Epithelial cell of esophagus (primary cell): ENCODE data around the gene TOX3.

ENCODE experiments used
- DNase-seq: peaks from one replicate; pipeline ENCODE4 v3.0.0; 2010; ENCODE audit warnings: low read depth
- H3K4me3 ChIP-seq: 2 replicates; pipeline ENCODE4 v1.5.1; 2011; ENCODE audit warnings: mild to moderate bottlenecking, low read length, control low read depth
- TF ChIP-seq, protein P1 (sequence below): IDR thresholded peaks from 2 replicates; pipeline ENCODE4 v1.5.1; 2011; ENCODE audit warnings: low read depth, mild to moderate bottlenecking, low read length, control low read depth, inconsistent platforms; ENCODE audit not compliant: insufficient read depth; ENCODE audit errors: missing control alignments

The TOX3 gene

DNA sequence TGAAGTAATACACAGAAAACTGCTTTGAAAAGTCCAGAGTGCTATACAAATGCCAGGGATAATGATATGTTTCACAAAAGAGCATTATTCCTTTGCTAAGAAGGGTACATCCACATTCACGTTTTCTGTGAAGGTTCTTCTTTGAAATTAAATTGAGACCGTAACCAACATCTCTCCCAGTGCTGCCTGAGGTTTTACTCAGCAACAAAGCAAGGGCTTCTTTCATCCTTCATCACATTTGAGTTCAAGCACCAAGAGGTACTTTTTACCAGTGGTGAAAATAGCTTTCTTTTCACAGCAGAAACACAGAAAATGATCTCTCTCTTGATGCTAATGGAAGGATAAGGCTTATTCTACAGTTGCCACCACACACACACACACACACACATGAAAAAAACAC is 113.3 kb downstream of the TOX3 start:
- TF ChIP-seq, protein P1, sequence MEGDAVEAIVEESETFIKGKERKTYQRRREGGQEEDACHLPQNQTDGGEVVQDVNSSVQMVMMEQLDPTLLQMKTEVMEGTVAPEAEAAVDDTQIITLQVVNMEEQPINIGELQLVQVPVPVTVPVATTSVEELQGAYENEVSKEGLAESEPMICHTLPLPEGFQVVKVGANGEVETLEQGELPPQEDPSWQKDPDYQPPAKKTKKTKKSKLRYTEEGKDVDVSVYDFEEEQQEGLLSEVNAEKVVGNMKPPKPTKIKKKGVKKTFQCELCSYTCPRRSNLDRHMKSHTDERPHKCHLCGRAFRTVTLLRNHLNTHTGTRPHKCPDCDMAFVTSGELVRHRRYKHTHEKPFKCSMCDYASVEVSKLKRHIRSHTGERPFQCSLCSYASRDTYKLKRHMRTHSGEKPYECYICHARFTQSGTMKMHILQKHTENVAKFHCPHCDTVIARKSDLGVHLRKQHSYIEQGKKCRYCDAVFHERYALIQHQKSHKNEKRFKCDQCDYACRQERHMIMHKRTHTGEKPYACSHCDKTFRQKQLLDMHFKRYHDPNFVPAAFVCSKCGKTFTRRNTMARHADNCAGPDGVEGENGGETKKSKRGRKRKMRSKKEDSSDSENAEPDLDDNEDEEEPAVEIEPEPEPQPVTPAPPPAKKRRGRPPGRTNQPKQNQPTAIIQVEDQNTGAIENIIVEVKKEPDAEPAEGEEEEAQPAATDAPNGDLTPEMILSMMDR = no peak
- no peak for DNase-seq
- H3K4me3 ChIP-seq = no peak overlapping the region

DNA sequence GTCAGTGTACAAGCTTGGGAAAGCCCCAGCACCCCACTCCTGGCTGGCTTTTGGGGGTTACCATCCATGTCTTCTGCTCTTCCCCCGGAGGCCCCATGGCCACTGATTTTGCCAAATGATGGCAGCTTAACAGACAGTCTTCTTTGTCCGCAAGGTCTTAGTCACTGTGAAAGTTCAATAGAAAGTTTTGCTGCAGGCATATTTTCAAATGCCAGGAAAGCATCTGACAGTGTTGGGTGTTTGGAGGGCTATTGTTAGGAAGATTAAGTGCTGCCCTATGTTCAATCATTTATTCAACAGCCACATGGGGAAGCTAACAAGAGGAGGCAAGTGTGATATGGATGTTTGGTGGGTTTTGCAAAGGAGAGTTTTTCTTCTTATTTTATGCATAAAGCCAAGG is 122.4 kb downstream of the TOX3 start:
- TF ChIP-seq, protein P1 = no peak
- no peak for DNase-seq
- no peak overlapping the region for H3K4me3 ChIP-seq

DNA sequence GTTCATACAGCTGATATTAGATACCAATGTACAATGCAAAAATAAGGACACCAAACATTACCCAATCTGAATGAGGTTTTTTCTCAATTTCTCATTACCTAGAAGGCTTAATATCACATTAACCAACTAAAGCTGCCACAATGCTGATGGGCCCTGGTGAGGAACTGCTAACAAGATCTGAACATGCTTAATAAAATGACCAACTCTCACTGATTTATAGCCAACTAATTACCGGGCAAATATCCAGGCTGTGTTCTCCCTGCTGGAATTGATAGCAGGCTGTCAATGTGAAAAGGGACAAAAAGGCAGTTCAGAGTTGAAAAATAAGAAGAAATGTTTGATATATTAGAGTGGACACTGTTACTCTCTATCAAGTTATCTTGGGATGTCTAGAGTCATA is 124.6 kb downstream of the TOX3 start:
- no peak overlapping the region for H3K4me3 ChIP-seq
- TF ChIP-seq, protein P1 = no peak
- no peak for DNase-seq

DNA sequence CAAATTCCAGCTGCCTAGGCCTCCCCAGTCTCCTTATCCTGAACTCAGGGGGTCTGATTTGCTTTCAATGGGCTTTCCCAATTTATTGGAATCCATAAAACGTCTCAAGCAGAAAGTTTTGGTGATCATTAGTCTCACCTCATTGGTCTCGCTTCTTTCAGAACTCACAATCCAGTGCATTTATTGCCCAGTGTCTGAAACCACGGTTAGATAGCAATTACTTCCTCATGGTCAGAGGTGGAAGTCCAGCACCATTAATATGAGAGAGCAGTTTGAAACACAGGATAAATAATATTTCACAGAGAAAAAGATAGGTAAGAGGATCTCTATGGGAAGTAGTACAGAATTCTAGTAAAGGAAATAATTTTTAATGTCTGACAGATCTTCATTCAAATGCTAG is 128.7 kb downstream of the TOX3 start:
- no peak overlapping the region for H3K4me3 ChIP-seq
- TF ChIP-seq, protein P1 = no peak
- no peak for DNase-seq

DNA sequence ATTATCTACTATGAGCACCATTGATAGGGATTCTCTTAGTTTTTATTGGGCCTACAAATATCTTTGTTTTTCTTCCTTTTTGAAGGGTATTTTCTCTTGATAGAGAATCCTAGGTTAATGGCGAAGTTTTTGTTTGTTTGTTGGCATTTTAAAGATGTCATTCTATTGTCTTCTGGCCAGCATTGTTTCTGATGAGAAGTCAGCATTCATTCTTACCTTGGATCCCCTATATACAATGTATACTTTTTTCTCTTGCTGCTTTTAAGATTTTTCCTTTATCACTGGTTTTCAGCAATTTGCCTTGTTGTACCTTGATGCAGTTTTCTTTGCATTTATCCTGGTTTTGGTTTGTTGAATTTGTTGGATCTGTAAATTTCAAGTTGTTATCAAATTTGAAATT is 130.1 kb downstream of the TOX3 start:
- TF ChIP-seq, protein P1 = no peak
- DNase-seq = no peak
- no peak overlapping the region for H3K4me3 ChIP-seq

DNA sequence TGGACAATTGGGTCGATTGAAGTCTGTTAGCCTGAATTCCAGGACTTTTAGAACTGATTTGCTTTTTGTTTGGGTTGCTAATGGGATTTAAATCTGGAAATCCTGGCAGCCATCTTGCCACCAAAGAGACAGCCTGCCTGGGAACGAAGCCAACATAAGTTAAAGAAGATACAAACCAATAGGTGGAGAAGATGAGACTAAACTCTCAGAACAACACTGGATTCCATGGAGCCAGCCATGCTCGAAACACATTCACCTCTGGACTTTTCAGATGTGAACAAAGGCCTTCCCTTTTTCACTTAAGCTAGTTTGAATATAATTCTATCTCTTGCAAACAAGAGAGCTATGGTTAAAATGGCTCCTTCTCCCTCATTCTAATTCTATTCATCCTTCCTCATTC is 135.9 kb downstream of the TOX3 start:
- TF ChIP-seq, protein P1 = no peak
- DNase-seq = no peak
- no peak overlapping the region for H3K4me3 ChIP-seq

DNA sequence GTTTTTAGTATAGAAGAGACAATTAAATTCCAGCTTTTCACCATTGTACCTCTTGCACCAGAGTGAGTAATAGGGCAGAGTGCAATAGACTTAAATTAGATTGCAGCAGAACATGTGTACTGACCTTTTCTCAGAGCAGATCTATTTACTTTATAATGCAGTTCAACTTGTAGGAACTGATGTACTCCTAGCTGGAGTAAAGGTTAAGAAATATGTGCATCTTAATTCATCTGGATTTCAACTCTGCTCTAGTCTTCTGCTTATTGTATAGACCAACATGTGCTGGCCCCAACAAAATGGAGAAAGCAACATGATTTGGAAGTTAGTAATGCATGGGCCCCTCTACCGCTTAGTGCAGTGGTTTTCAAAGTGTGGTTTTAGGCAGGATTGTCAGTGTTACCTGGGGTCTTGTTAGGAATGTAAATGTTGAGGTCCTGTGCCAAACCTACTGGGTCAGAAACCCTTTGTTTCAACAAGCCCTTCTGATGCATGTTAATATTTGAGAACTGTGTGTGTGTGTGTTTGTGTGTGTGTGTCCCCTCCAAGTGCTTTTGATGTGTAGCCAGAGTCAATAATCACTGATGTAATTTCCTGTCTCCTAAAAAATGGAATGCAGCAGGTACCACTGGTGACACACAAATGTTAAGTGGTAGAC is 138.6 kb downstream of the TOX3 start:
- H3K4me3 ChIP-seq = no peak overlapping the region
- TF ChIP-seq, protein P1 = no peak
- peak; percentile 4 for DNase-seq
